ENCODE measurements around the gene C1orf141. TPM values are rescaled to one million over a fixed set of nuclear protein-coding genes. Genes with fewer than 3 reads are reported as not detected.

C1orf141 gene
- total and polyA plus RNA-seq, 9 of the 15 experiments (the other 6 are each of a cell fraction or from before 2014, with no cell fraction given), result not detected

DNA sequence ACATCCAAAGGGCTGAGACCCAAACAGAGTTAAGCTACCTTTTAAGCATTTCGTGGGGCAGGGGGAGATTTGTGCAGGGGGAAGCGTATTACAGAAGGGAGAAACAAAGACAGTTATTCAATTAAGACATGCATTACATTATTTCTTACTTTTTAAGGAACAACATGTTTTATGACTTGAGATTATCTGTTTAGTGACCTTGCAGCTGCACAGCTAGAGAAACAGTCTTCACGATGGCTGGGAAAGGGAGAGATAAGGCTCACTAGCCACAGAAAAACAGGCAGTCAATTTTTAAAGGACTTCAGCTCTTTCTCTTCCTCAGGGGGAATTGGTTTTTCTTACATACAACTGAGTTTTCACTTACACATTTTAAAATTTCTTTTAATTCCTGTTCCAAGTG, 7.1 kb upstream of the C1orf141 start (continued):
- 0 out of 4 replicates have a peak, but pooled peaks of 1 of the 2 experiments have one; percentile 12 for TF ChIP-seq MAZ (CRISPR knock-in tag; conservative IDR thresholded peaks at IDR 0.05 in 1 of 2, IDR thresholded peaks at IDR 0.05 in 1 of 2)
- peak; percentile 39; the same call in 1 of the 2 replicates for TF ChIP-seq PML (IDR thresholded peaks at IDR 0.05; ENCODE audit: low read length)
- peak; percentile 77 for TF ChIP-seq CBFA2T2 (conservative IDR thresholded peaks at IDR 0.05)
- peak; percentile 77 for TF ChIP-seq SMARCE1 (IDR thresholded peaks at IDR 0.05)
- TF ChIP-seq, protein P1, sequence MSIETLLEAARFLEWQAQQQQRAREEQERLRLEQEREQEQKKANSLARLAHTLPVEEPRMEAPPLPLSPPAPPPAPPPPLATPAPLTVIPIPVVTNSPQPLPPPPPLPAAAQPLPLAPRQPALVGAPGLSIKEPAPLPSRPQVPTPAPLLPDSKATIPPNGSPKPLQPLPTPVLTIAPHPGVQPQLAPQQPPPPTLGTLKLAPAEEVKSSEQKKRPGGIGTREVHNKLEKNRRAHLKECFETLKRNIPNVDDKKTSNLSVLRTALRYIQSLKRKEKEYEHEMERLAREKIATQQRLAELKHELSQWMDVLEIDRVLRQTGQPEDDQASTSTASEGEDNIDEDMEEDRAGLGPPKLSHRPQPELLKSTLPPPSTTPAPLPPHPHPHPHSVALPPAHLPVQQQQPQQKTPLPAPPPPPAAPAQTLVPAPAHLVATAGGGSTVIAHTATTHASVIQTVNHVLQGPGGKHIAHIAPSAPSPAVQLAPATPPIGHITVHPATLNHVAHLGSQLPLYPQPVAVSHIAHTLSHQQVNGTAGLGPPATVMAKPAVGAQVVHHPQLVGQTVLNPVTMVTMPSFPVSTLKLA (conservative IDR thresholded peaks at IDR 0.05), result 0 out of 4 replicates have a peak, but pooled peaks of 1 of the 2 experiments have one; percentile 15
- TF ChIP-seq, protein P2, sequence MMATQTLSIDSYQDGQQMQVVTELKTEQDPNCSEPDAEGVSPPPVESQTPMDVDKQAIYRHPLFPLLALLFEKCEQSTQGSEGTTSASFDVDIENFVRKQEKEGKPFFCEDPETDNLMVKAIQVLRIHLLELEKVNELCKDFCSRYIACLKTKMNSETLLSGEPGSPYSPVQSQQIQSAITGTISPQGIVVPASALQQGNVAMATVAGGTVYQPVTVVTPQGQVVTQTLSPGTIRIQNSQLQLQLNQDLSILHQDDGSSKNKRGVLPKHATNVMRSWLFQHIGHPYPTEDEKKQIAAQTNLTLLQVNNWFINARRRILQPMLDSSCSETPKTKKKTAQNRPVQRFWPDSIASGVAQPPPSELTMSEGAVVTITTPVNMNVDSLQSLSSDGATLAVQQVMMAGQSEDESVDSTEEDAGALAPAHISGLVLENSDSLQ (IDR thresholded peaks at IDR 0.05), result 0 out of 2 replicates have a peak, but pooled peaks have one; percentile 5

DNA sequence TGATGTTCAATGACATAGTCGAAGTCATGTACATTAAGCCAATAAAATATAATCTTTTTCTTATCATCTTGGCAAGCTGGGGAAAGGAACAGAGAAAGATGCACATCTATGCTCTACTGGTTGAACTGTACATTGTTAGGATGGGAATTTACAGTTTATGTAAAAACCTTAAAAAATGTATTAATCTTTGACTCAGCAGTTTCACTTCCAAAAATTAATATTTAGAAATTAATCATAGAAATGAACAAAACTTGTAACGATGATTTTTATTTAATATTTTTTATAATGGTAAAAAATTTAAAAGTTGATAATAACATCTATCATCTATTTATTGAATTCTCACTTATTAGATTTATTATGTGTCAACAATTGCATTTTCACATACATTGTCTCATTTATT, 5.7 kb upstream of the C1orf141 start:
- Histone ChIP-seq H3K27me3 (ENCODE audit: control insufficient read depth in 2 of 2, insufficient read depth in 2 of 2, low read length in 2 of 2) (no peaks in the 10 kb centered on the region), H4K20me1 (replicated peaks; ENCODE audit: control insufficient read depth, insufficient read depth, low read length) (no peaks in the 10 kb centered on the region), H3K36me3 (ENCODE audit: control insufficient read depth, insufficient read depth, low read length) (no peaks in the 10 kb centered on the region), H3K9me3 (replicated peaks; ENCODE audit: control insufficient read depth, insufficient read depth, low read depth, low read length) (no peaks in the 10 kb centered on the region; the same call in 1 of the 2 replicates), H3K9ac (ENCODE audit: insufficient read depth in 1 of 2, low read depth in 2 of 2, low read length in 2 of 2) (no peak overlapping the region), H3K4me3 (no peak overlapping the region), H3K4me2 (ENCODE audit: insufficient read depth, low read length) (no peak overlapping the region), H2AFZ (ENCODE audit: low read depth, low read length) (no peak overlapping the region), H3K79me2 (ENCODE audit: control insufficient read depth, insufficient read depth, low read length) (no peaks in the 10 kb centered on the region), H3K9me1 (ENCODE audit: control insufficient read depth, insufficient read depth, low read length) (no peaks in the 10 kb centered on the region), H3K4me1 (replicated peaks in 1 of 2; ENCODE audit: control insufficient read depth in 2 of 2, insufficient read depth in 2 of 2, low read length in 2 of 2) (peaks cover 4 to 26% of the 10 kb centered on the region in 2 experiments; a peak in 3 of 5 replicates), H3K27ac (ENCODE audit: extremely low read depth, low read depth, low read length) (no peak overlapping the region)
- CTCF ChIA-PET (ENCODE audit: low intra/inter-chr PET ratio), result no interaction called here
- FAIRE-seq, result no peak
- POLR2A ChIA-PET, result no interaction called here
- 45% methylated on average over 2 of the region's 2 CpGs for WGBS (ENCODE audit: insufficient coverage, low coverage, missing lambda C conversion rate)
- intact Hi-C loops (cut with micrococcal nuclease), result loop anchor here (5.0 kb wide), 3 partner anchors 38 to 213 kb away; partner anchors contain the start of gene SLC35D1
- in situ Hi-C loops (cut with MboI), result loop anchor here (10.0 kb wide), 1 partner anchor 364 kb away; no protein-coding TSS in a partner anchor
- no peak for ATAC-seq
- DNase-seq (ENCODE audit: extremely low read depth in 1 of 4, low spot score in 3 of 4), result no peak
- TF ChIP-seq KAT7 (CRISPR knock-in tag; IDR thresholded peaks at IDR 0.05; ENCODE audit: borderline replicate concordance), result no peak
- TF ChIP-seq NCOA2 (IDR thresholded peaks at IDR 0.05; ENCODE audit: partially characterized antibody in 2 of 2), result no peak
- TF ChIP-seq MAFF (IDR thresholded peaks at IDR 0.05; ENCODE audit: low read length), result peak; percentile 26; the same call in 1 of the 2 replicates
- peak; percentile 57 for TF ChIP-seq C11orf30 (IDR thresholded peaks at IDR 0.05; ENCODE audit: low read depth)
- TF ChIP-seq PPARD (CRISPR knock-in tag; IDR thresholded peaks at IDR 0.05), result no peak
- peak; percentile 87 for TF ChIP-seq ZNF316 (IDR thresholded peaks at IDR 0.05)
- no peak for TF ChIP-seq PCBP1 (IDR thresholded peaks at IDR 0.05; ENCODE audit: low read depth, low read length, poor library complexity, severe bottlenecking)
- peak; percentile 5; the same call in 1 of the 2 replicates for TF ChIP-seq MAFK (IDR thresholded peaks at IDR 0.05; ENCODE audit: low read length)
- no peak for TF ChIP-seq ZNF121 (CRISPR knock-in tag; conservative IDR thresholded peaks at IDR 0.05)
- no TSS peak for BruUV-seq (replicated peaks)
